Stimulated activated CD4-positive, alpha-beta T cell treated with anti-CD3 and anti-CD28 coated beads, Interleukin-1b, Interleukin-23, amount 100 ng/mL, for 48 hours (primary cell): ENCODE data around the gene ZSCAN16.
A peak's percentile ranks its signal among the peaks of the same experiment; 100 is the strongest.
"Not testable (repeated sequence)": the region's sequence is repeated elsewhere in the genome, so short reads cannot be mapped to it uniquely, and the experiment has no call there.

Experiments used
- DNase-seq: peaks from one replicate; pipeline ENCODE4 v3.0.0-alpha.2; 2020

ZSCAN16 gene

GRCh38 chr6:28124350-28124970 lies at the start of gene ZSCAN16:
Gene ZSCAN16 (plus strand): TSS chr6:28124609. CDS start chr6:28125444, 835 bp downstream.
- peak; percentile 73 for DNase-seq

- no peak for DNase-seq
Observed at GRCh38 chr6:28078050-28078449, 46.4 kb upstream of the ZSCAN16 start.

- no peak for DNase-seq
Observed at GRCh38 chr6:28078836-28079235, 45.6 kb upstream of the ZSCAN16 start.

GRCh38 chr6:28080381-28080630 lies 44.1 kb upstream of the ZSCAN16 start, which contains the start of gene ZNF165:
Gene ZNF165 (plus strand): TSS chr6:28080568. CDS start chr6:28085481, 4,913 bp downstream.
- not testable (repeated sequence) for DNase-seq

GRCh38 chr6:28080631-28081485 lies 43.6 kb upstream of the ZSCAN16 start:
- DNase-seq, result peak; percentile 88

- no peak for DNase-seq
Observed at GRCh38 chr6:28081486-28081751, 43.0 kb upstream of the ZSCAN16 start.

- DNase-seq, result no peak
Observed at GRCh38 chr6:28082939-28083338, 41.5 kb upstream of the ZSCAN16 start.

- no peak for DNase-seq
Observed at GRCh38 chr6:28089054-28089453, 35.4 kb upstream of the ZSCAN16 start.

GRCh38 chr6:28090917-28091586 lies 33.4 kb upstream of the ZSCAN16 start:
- no peak for DNase-seq

- DNase-seq, result not testable (repeated sequence)
Observed at GRCh38 chr6:28102222-28102621, 22.2 kb upstream of the ZSCAN16 start.

- not testable (repeated sequence) for DNase-seq
Observed at GRCh38 chr6:28102699-28103098, 21.7 kb upstream of the ZSCAN16 start.

- DNase-seq, result peak; percentile 86
Observed at GRCh38 chr6:28104392-28105244, 19.8 kb upstream of the ZSCAN16 start.

GRCh38 chr6:28105245-28105639 lies 19.2 kb upstream of the ZSCAN16 start:
- no peak for DNase-seq

- DNase-seq, result no peak
Observed at GRCh38 chr6:28107506-28107905, 16.9 kb upstream of the ZSCAN16 start.

GRCh38 chr6:28111964-28112363 lies 12.4 kb upstream of the ZSCAN16 start:
- DNase-seq, result no peak

- no peak for DNase-seq
Observed at GRCh38 chr6:28115799-28116198, 8.6 kb upstream of the ZSCAN16 start.

GRCh38 chr6:28117386-28118050 lies 6.9 kb upstream of the ZSCAN16 start:
- DNase-seq, result no peak

- DNase-seq, result no peak
Observed at GRCh38 chr6:28118217-28118616, 6.2 kb upstream of the ZSCAN16 start.

- no peak for DNase-seq
Observed at GRCh38 chr6:28121876-28122275, 2.5 kb upstream of the ZSCAN16 start.

GRCh38 chr6:28122283-28122682 lies 2.1 kb upstream of the ZSCAN16 start:
- not testable (repeated sequence) for DNase-seq

- DNase-seq, result no peak
Observed at GRCh38 chr6:28124971-28125353, 553 bp downstream of the ZSCAN16 start.

GRCh38 chr6:28125401-28125800 lies 992 bp downstream of the ZSCAN16 start:
- no peak for DNase-seq

GRCh38 chr6:28134015-28134414 lies 9.6 kb downstream of the ZSCAN16 start:
- no peak for DNase-seq
